SK-N-SH (cell line): ENCODE results near the gene E2F1.

ENCODE experiments used
- CTCF ChIP-seq: fragments of 200-600 bp; sonication (generic); IDR thresholded peaks from 2 replicates; pipeline ENCODE4 v1.6.1; 2017; ENCODE audit warnings: antibody characterized with exemption, mild to moderate bottlenecking, moderate library complexity
- EP300 ChIP-seq, 2 experiments: IDR thresholded peaks; 2 replicates each; pipeline versions ENCODE4 v1.4.0 to v1.6.1; 2012; ENCODE audit warnings: borderline replicate concordance in 1 of 2, low read depth in 1 of 2, low read length in 1 of 2
- POLR2AphosphoS5 ChIP-seq: IDR thresholded peaks from 2 replicates; pipeline ENCODE4 v1.6.1; 2012; ENCODE audit warnings: low read depth, low read length
- RXRA ChIP-seq: IDR thresholded peaks from 2 replicates; pipeline ENCODE4 v1.4.0; 2012; ENCODE audit warnings: low read depth, mild to moderate bottlenecking, borderline replicate concordance

- TF ChIP-seq CTCF (no peak), RXRA (no peak), POLR2AphosphoS5 (no peak), EP300 (IDR thresholded peaks at IDR 0.05; ENCODE audit: borderline replicate concordance in 1 of 2, low read depth in 1 of 2, low read length in 1 of 2) (no peak)
Observed at GRCh38 chr20:33660035-33660684, 26.0 kb downstream of the E2F1 start.
